T-cell (primary cell): ENCODE results near the gene KY. TPM values are rescaled to one million over a fixed set of nuclear protein-coding genes. Genes with fewer than 3 reads are reported as not detected.

Experiments
- ATAC-seq, 4 experiments: fragments of 200-7000 bp in 3 of 4; fragments of 150-1000 bp in 1 of 4; cut with Tn5 transposase; replicated peaks in 1 of 4; 1 replicate in 3 of 4; 2 replicates in 1 of 4; pipeline ENCODE4 v1.10.0; 2021; ENCODE audit warnings: moderate library complexity in 3 of 4, mild to moderate bottlenecking in 2 of 4, moderate number of reproducible peaks in 1 of 4
- CTCF ChIA-PET, 2 donors: fragments of 300-600 bp; sonication (Branson Sonifier 250); formaldehyde crosslinking; loops; one replicate each; lab custom pipeline; 2022; ENCODE audit warnings: antibody characterized with exemption in 2 of 2; lab: Charles Lee
- POLR2A ChIA-PET, 2 donors: fragments of 300-600 bp; sonication (Branson Sonifier 250); formaldehyde crosslinking; loops; one replicate each; lab custom pipeline; 2022; ENCODE audit warnings: antibody characterized with exemption in 2 of 2; lab: Charles Lee
- DNase-seq, 35 experiments: peaks; one replicate each; pipeline versions ENCODE4 v3.0.0 to v3.0.0-alpha.2; 2013 to 2023
- H3K27ac ChIP-seq: one replicate; pipeline ENCODE4 v1.5.1; 2013; ENCODE audit warnings: low read length
- H3K27me3 ChIP-seq, 2 experiments: replicated peaks in 1 of 2; 1 replicate in 1 of 2; 2 replicates in 1 of 2; pipeline versions ENCODE4 v1.6.1 to v1.7.0; 2013; ENCODE audit warnings: low read length in 1 of 2, mixed read lengths in 1 of 2; ENCODE audit not compliant: control insufficient read depth in 2 of 2, insufficient read depth in 2 of 2; ENCODE audit errors: extremely low read depth in 1 of 2
- H3K36me3 ChIP-seq, 2 donors: 1 replicate in 1 of 2; 2 replicates in 1 of 2; pipeline versions ENCODE4 v1.6.1 to v1.7.0; 2013; ENCODE audit warnings: low read length in 1 of 2; ENCODE audit not compliant: control insufficient read depth in 2 of 2, insufficient read depth in 1 of 2; ENCODE audit errors: extremely low read depth in 1 of 2
- H3K4me1 ChIP-seq, 2 experiments: 1 replicate in 1 of 2; 2 replicates in 1 of 2; pipeline versions ENCODE4 v1.6.1 to v1.7.0; 2013; ENCODE audit warnings: low read length in 2 of 2, mixed read lengths in 1 of 2; ENCODE audit not compliant: insufficient read depth in 2 of 2, control insufficient read depth in 1 of 2; ENCODE audit errors: extremely low read depth in 1 of 2
- H3K4me3 ChIP-seq, 2 donors: 1 replicate in 1 of 2; 2 replicates in 1 of 2; pipeline versions ENCODE4 v1.5.1 to v1.7.0; 2013; ENCODE audit warnings: mild to moderate bottlenecking in 2 of 2, low read length in 1 of 2, moderate library complexity in 1 of 2; ENCODE audit not compliant: control insufficient read depth in 1 of 2; ENCODE audit errors: extremely low read depth in 1 of 2
- H3K9me3 ChIP-seq: 2 replicates; pipeline ENCODE4 v1.7.0; 2013
- H3K27ac Mint-ChIP-seq, 2 donors: one replicate each; pipeline ENCODE4 v1.8.0; 2020 to 2021; ENCODE audit warnings: mild to moderate bottlenecking in 2 of 2, mixed read lengths in 2 of 2
- H3K27me3 Mint-ChIP-seq, 2 donors: one replicate each; pipeline ENCODE4 v1.8.0; 2021 to 2022; ENCODE audit warnings: mixed read lengths in 2 of 2
- H3K36me3 Mint-ChIP-seq: one replicate; pipeline ENCODE4 v1.8.0; 2021; ENCODE audit warnings: mixed read lengths
- H3K4me1 Mint-ChIP-seq, 3 donors: one replicate each; pipeline ENCODE4 v1.8.0; 2020 to 2022; ENCODE audit warnings: mixed read lengths in 3 of 3, mild to moderate bottlenecking in 1 of 3
- H3K4me3 Mint-ChIP-seq, 3 donors: one replicate each; pipeline ENCODE4 v1.8.0; 2020 to 2022; ENCODE audit warnings: mild to moderate bottlenecking in 3 of 3, mixed read lengths in 3 of 3, moderate library complexity in 3 of 3
- H3K9me3 Mint-ChIP-seq, 3 donors: one replicate each; pipeline ENCODE4 v1.8.0; 2020 to 2022; ENCODE audit warnings: mixed read lengths in 3 of 3
- WGBS: methylation state at CpG from one replicate; pipeline ENCODE4 v1.1.5; 2013; ENCODE audit warnings: missing lambda C conversion rate; ENCODE audit not compliant: insufficient coverage; 5-methylcytosine and 5-hydroxymethylcytosine counted together
- total RNA-seq, 35 experiments: library from RNA in 6 of 35; stranded (reverse) in 6 of 35; fragments of 120-200 nt in 1 of 35; gene quantifications; one replicate each; pipeline versions ENCODE4 v1.2.1 to v1.2.4 and lab custom pipeline; 2013 to 2026

Gene KY
- total RNA-seq, 5 donors from 2014 or later (not counting 1 experiment from before 2014, with no cell fraction given), result not detected

DNA sequence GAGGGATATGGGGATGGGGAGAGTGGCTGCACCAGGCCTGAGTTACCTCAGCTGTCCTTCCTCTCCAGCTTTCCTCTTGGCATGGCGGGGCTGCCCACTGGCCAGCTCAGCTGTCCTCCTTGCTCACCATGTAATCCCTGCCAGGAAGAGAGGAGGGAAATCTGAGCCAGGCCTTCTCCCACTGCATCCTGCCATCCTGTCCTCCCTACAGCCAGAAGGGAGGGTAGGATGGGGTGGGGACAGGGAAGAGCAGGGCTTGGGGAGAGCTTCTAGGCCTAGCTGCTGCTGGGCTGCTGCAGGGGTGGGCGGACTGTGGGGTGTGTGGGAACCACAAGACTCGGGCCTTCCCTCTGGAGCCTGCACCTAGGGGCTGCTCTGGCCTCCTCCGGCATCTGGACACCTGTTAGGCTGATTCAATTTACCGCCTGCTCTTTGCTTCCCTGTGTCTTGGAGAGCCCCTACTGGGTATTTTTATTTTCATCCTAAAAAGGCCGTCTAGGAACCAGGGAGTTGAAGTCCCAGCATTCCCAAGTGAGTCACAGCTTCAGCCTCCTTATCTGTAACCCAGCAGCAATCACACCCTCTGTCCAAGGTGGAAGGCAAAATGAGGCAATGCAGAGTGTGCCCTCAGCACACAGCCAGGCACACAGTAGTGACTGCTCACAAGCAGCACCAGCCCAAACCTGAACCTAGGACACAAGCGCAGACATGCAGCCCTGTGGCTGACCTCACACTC lies 13.1 kb upstream of the KY start:
- H3K4me3 ChIP-seq, result no peak overlapping the region
- no peaks in the 10 kb centered on the region for H3K9me3 ChIP-seq
- Mint-ChIP-seq H3K9me3 (peaks cover 3 to 6% (median 4%) of the 10 kb centered on the region in 3 donors), H3K4me3 (no peak overlapping the region), H3K36me3 (no peaks in the 10 kb centered on the region), H3K27ac (no peak overlapping the region), H3K27me3 (peaks cover 6 to 12% of the 10 kb centered on the region in 2 donors), H3K4me1 (no peaks in the 10 kb centered on the region)
- CTCF ChIA-PET, result no interaction called here
- no peak overlapping the region for H3K27ac ChIP-seq
- ATAC-seq (peak in 1 of 4 experiments; percentile 18), DNase-seq (no peak)
- H3K27me3 ChIP-seq, result peaks cover 0 to 14% of the 10 kb centered on the region in 2 experiments
- H3K4me1 ChIP-seq, result no peaks in the 10 kb centered on the region
- POLR2A ChIA-PET, result no interaction called here
- WGBS, result 81% methylated on average over 4 of the region's 7 CpGs
- H3K36me3 ChIP-seq, result no peaks in the 10 kb centered on the region

DNA sequence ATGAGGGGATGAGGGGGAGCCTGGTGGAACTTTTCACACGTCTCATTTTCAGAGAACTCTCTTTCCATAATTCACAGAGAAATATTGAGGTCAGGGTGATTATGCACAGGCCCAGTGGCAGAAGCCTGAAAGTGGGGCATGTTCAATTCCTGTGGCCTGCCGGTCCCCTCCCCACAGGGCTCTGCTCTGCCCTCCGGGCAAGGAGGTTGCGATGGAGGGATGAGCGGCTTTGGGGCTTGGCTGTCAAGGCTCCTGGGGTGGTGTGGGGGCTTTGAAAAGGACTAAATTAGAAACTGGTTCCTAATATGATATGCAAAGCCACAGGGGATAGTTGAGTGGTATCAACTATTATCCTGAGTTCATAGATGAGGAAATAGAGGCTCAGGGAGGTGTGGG lies 9.2 kb upstream of the KY start:
- no peaks in the 10 kb centered on the region for H3K36me3 Mint-ChIP-seq
- no peaks in the 10 kb centered on the region for H3K4me1 ChIP-seq
- ChIA-PET CTCF (no interaction called here), POLR2A (no interaction called here)
- no peak overlapping the region for H3K4me3 ChIP-seq
- ATAC-seq (no peak), DNase-seq (no peak)
- H3K27me3 ChIP-seq, result peaks cover 0 to 10% of the 10 kb centered on the region in 2 experiments
- no peak overlapping the region for H3K4me3 Mint-ChIP-seq
- H3K27ac Mint-ChIP-seq, result no peak overlapping the region
- H3K4me1 Mint-ChIP-seq, result no peaks in the 10 kb centered on the region
- peaks cover 3 to 6% (median 4%) of the 10 kb centered on the region in 3 donors for H3K9me3 Mint-ChIP-seq
- H3K27ac ChIP-seq, result no peak overlapping the region
- WGBS, result no CpG with 5 or more reads among the region's 5 CpGs
- no peaks in the 10 kb centered on the region for H3K9me3 ChIP-seq
- H3K27me3 Mint-ChIP-seq, result peaks cover 2 to 6% of the 10 kb centered on the region in 2 donors
- H3K36me3 ChIP-seq, result no peaks in the 10 kb centered on the region

DNA sequence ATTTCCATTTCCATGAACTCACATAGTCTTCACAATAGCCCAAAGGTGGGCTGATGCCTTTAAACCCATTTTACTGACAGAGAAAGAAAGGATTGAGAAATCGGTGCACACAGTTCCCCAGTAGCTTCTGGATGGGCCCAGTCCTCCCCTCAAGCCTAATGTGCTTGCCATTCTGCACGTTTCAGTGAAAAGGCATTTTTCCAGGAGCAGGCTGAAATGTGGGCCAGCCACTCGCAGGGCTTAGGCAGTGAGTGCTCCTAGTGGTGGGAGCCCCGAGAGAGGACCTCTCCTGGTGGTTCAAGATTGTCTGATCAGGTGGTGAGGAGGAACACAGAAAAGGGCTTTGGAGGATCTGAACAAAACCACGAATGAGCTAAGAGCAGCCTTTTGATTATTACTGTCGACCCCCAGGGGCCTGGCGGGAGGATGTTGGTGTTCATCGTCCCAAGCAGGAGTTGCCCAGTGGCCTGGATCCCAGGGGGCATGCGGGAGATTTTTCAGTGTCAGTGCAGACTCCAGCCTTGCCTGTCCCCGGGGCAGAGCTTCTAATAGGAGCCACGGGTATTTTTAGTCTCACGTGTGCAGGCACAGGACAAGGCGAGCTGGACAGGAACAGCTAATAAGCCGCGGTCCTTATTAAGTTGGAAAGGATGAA lies 8.7 kb upstream of the KY start:
- Histone ChIP-seq H3K4me1 (no peaks in the 10 kb centered on the region), H3K27ac (no peak overlapping the region), H3K4me3 (no peak overlapping the region), H3K36me3 (no peaks in the 10 kb centered on the region), H3K9me3 (no peaks in the 10 kb centered on the region), H3K27me3 (peaks cover 0 to 6% of the 10 kb centered on the region in 2 experiments)
- 68% methylated on average over 12 of the region's 15 CpGs for WGBS
- Mint-ChIP-seq H3K27me3 (peaks cover 7 to 8% of the 10 kb centered on the region in 2 donors), H3K9me3 (peaks cover 3 to 6% (median 4%) of the 10 kb centered on the region in 3 donors), H3K4me3 (no peak overlapping the region), H3K36me3 (no peaks in the 10 kb centered on the region), H3K27ac (no peak overlapping the region), H3K4me1 (no peaks in the 10 kb centered on the region)
- POLR2A ChIA-PET, result no interaction called here
- DNase-seq, result no peak
- ATAC-seq, result no peak
- CTCF ChIA-PET, result interaction anchor here in 1 of 2 donors (0.9 kb wide), 1 partner anchor 28 kb away, joined by 3 read pairs; no protein-coding TSS in a partner anchor

DNA sequence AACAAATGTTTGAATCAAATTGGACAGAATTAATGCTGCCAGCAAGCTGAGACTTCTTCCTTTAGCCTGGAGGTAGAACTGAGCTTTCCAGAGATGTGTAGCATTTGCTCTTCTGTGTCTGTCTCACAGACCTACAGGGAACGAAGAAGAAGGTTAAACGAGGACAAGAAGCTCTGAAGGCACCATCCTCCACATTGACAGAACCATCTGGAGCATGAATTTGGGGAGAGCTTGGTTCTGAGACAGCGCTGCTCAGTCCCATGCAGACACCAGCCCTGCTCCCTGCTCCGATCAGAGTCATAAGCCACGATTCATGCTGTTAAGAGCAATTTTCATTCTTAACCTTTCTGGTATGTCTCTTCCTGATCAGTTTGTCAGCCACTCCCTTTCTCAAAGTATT lies 7.7 kb upstream of the KY start:
- no peaks in the 10 kb centered on the region for H3K9me3 ChIP-seq
- Mint-ChIP-seq H3K36me3 (no peaks in the 10 kb centered on the region), H3K4me3 (no peak overlapping the region), H3K4me1 (no peaks in the 10 kb centered on the region), H3K9me3 (peaks cover 3 to 6% (median 4%) of the 10 kb centered on the region in 3 donors), H3K27me3 (peaks cover 13 to 14% of the 10 kb centered on the region in 2 donors), H3K27ac (no peak overlapping the region)
- no peak overlapping the region for H3K27ac ChIP-seq
- ChIA-PET CTCF (interaction anchor here in 1 of 2 donors (0.9 kb wide), 1 partner anchor 29 kb away, joined by 3 read pairs; no protein-coding TSS in a partner anchor), POLR2A (no interaction called here)
- WGBS, result 55% methylated on average over 4 of the region's 5 CpGs
- H3K36me3 ChIP-seq, result no peaks in the 10 kb centered on the region
- DNase-seq, result no peak
- peaks cover 0 to 6% of the 10 kb centered on the region in 2 experiments for H3K27me3 ChIP-seq
- no peak overlapping the region for H3K4me3 ChIP-seq
- H3K4me1 ChIP-seq, result no peaks in the 10 kb centered on the region
- no peak for ATAC-seq

DNA sequence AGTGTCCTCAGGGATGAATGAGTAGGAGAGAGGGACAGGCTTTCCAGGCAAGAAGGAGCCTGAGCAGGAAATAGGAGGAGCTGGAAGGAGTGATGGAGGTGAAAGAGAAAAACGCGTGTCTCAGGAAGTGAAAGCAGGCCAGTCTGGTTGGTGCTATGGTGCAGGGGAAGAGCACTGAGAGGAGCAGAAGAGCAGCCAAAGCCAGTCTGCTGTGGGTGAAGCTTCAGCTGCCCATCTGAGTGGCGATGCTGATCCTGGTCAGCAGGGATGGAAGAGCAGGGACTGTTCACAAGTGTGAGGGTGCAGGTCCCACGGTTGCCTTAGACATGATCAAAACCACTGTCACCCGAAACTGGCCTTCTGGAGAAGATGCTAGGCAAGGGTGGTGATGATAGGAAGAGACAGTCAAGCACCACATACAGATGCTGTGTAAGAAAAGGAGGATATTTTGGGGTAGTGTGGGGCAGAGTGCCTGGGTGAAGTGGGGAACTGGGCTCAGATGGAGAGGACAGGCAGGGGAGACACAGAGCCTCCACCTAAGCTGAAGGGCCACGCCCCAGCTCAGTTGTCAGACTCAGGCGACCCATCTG lies 5.5 kb upstream of the KY start:
- peaks cover 20 to 21% of the 10 kb centered on the region in 2 donors for H3K27me3 Mint-ChIP-seq
- WGBS, result 51% methylated on average over 5 of the region's 7 CpGs
- Histone ChIP-seq H3K27me3 (peaks cover 0 to 25% of the 10 kb centered on the region in 2 experiments), H3K27ac (no peak overlapping the region), H3K4me1 (peaks cover 0 to 4% of the 10 kb centered on the region in 2 experiments), H3K4me3 (no peak overlapping the region), H3K36me3 (no peaks in the 10 kb centered on the region), H3K9me3 (no peaks in the 10 kb centered on the region)
- POLR2A ChIA-PET, result no interaction called here
- H3K9me3 Mint-ChIP-seq, result peaks cover under 1 to 4% (median 1%) of the 10 kb centered on the region in 3 donors
- H3K27ac Mint-ChIP-seq, result no peak overlapping the region
- peaks cover 0 to under 1% (median 0%) of the 10 kb centered on the region in 3 donors for H3K4me1 Mint-ChIP-seq
- H3K36me3 Mint-ChIP-seq, result no peaks in the 10 kb centered on the region
- H3K4me3 Mint-ChIP-seq, result no peak overlapping the region
- CTCF ChIA-PET, result no interaction called here
- ATAC-seq, result no peak
- DNase-seq, result no peak

DNA sequence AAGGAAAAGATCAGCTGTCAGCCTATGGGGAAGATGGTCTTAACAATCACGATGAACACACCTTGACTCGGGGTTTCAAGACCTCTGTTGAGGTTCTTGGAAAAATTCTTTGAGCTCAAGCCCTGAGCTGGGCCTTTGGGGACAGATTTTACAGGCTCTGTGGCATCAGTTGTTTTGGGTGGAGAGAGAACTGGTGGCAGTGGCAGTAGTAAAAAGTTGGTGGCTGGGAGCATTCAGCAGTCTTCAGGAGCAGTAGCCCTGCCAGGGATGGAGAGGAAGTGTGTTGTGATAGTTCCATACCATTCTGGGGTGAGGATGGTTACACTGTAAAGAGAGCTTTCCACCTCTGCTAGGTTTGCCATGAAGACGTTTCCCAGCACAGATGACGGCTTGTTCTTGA lies 4.9 kb upstream of the KY start:
- H3K27me3 ChIP-seq, result peaks cover 0 to 28% of the 10 kb centered on the region in 2 experiments
- ChIA-PET CTCF (no interaction called here), POLR2A (no interaction called here)
- Mint-ChIP-seq H3K36me3 (no peaks in the 10 kb centered on the region), H3K27me3 (peaks cover 18 to 24% of the 10 kb centered on the region in 2 donors), H3K27ac (no peak overlapping the region), H3K4me3 (no peak overlapping the region), H3K9me3 (no peaks in the 10 kb centered on the region), H3K4me1 (peaks cover 0 to 3% (median 0%) of the 10 kb centered on the region in 3 donors)
- H3K4me1 ChIP-seq, result peaks cover 0 to 6% of the 10 kb centered on the region in 2 experiments
- no peak for ATAC-seq
- 90% methylated on average over 4 of the region's 4 CpGs for WGBS
- H3K27ac ChIP-seq, result no peak overlapping the region
- H3K9me3 ChIP-seq, result no peaks in the 10 kb centered on the region
- no peaks in the 10 kb centered on the region for H3K36me3 ChIP-seq
- DNase-seq, result no peak
- no peak overlapping the region for H3K4me3 ChIP-seq
